B cell (primary cell): ENCODE data around the gene WHAMM. TPM values are rescaled to one million over a fixed set of nuclear protein-coding genes. Genes with fewer than 3 reads are reported as not detected.

ENCODE experiments used
- ATAC-seq: fragments of 200-7000 bp; cut with Tn5 transposase; one replicate; pipeline ENCODE4 v1.10.0; 2021; ENCODE audit warnings: low read depth, mild to moderate bottlenecking, moderate number of reproducible peaks, moderate library complexity
- CTCF ChIA-PET: fragments of 350-600 bp; sonication (Branson Sonifier 250); formaldehyde crosslinking; loops from one replicate; lab custom pipeline; 2021; ENCODE audit warnings: antibody characterized with exemption, inconsistent platforms; lab: Charles Lee
- POLR2A ChIA-PET: fragments of 350-600 bp; sonication (Branson Sonifier 250); formaldehyde crosslinking; loops from one replicate; lab custom pipeline; 2021; ENCODE audit warnings: antibody characterized with exemption; lab: Charles Lee
- DNase-seq: peaks from one replicate; pipeline ENCODE4 v3.0.0; 2013
- H2AFZ ChIP-seq: 2 replicates; pipeline ENCODE4 v1.6.1; 2012; ENCODE audit warnings: mild to moderate bottlenecking, low read depth, low read length; ENCODE audit not compliant: insufficient read depth, poor library complexity, severe bottlenecking
- H3K27ac ChIP-seq, 2 donors: 1 replicate in 1 of 2; 2 replicates in 1 of 2; pipeline ENCODE4 v1.5.1; 2012 to 2013; ENCODE audit warnings: low read length in 2 of 2, mild to moderate bottlenecking in 2 of 2, moderate library complexity in 1 of 2
- H3K27me3 ChIP-seq, 4 experiments: fragments of 200-600 bp in 1 of 4; sonication (generic) in 1 of 4; replicated peaks in 1 of 4; 1 replicate in 2 of 4; 2 replicates in 2 of 4; pipeline versions ENCODE4 v1.6.1 to v1.7.0; 2013 to 2016; ENCODE audit warnings: low read length in 3 of 4, mild to moderate bottlenecking in 2 of 4, mixed read lengths in 1 of 4, moderate library complexity in 1 of 4; ENCODE audit not compliant: insufficient read depth in 4 of 4, control insufficient read depth in 3 of 4; ENCODE audit errors: control extremely low read depth in 1 of 4
- H3K36me3 ChIP-seq, 2 experiments: replicated peaks in 1 of 2; 1 replicate in 1 of 2; 2 replicates in 1 of 2; pipeline versions ENCODE4 v1.6.1 to v1.7.1; 2013; ENCODE audit warnings: low read length in 1 of 2; ENCODE audit not compliant: insufficient read depth in 2 of 2, control insufficient read depth in 1 of 2; ENCODE audit errors: control extremely low read depth in 1 of 2, extremely low read depth in 1 of 2
- H3K4me1 ChIP-seq, 2 donors: fragments of 200-600 bp in 1 of 2; sonication (generic) in 1 of 2; 1 replicate in 1 of 2; 2 replicates in 1 of 2; pipeline versions ENCODE4 v1.5.1 to v1.6.1; 2013 to 2017; ENCODE audit warnings: low read length in 2 of 2; ENCODE audit not compliant: control insufficient read depth in 2 of 2, insufficient read depth in 2 of 2
- H3K4me2 ChIP-seq: replicated peaks from 2 replicates; pipeline ENCODE3; 2012; ENCODE audit warnings: mild to moderate bottlenecking, low read depth, low read length; ENCODE audit not compliant: poor library complexity, severe bottlenecking
- H3K4me3 ChIP-seq, 5 experiments: fragments of 200-600 bp in 1 of 5; sonication (generic) in 1 of 5; 1 replicate in 3 of 5; 2 replicates in 2 of 5; pipeline versions ENCODE4 v1.5.1 to v1.7.0; 2011 to 2016; ENCODE audit warnings: low read length in 4 of 5, mild to moderate bottlenecking in 4 of 5, low read depth in 2 of 5, control low read depth in 1 of 5, moderate library complexity in 1 of 5; ENCODE audit not compliant: insufficient read depth in 1 of 5; ENCODE audit errors: control extremely low read depth in 1 of 5, extremely low read depth in 1 of 5
- H3K79me2 ChIP-seq: fragments of 200-600 bp; sonication (generic); one replicate; pipeline ENCODE4 v1.6.0; 2016; ENCODE audit warnings: low read length; ENCODE audit not compliant: control insufficient read depth, insufficient read depth
- H3K9ac ChIP-seq: fragments of 200-600 bp; sonication (generic); 2 replicates; pipeline ENCODE4 v1.6.1; 2017; ENCODE audit warnings: mild to moderate bottlenecking, low read length, moderate library complexity
- H3K9me3 ChIP-seq, 3 donors: one replicate each; pipeline versions ENCODE4 v1.6.1 to v1.7.1; 2013; ENCODE audit warnings: low read length in 2 of 3; ENCODE audit not compliant: control insufficient read depth in 2 of 3, insufficient read depth in 1 of 3; ENCODE audit errors: control extremely low read depth in 1 of 3
- H4K20me1 ChIP-seq: 2 replicates; pipeline ENCODE4 v1.6.0; 2012; ENCODE audit warnings: mild to moderate bottlenecking, low read length; ENCODE audit not compliant: insufficient read depth, control insufficient read depth, poor library complexity, severe bottlenecking
- H3K27ac Mint-ChIP-seq: one replicate; pipeline ENCODE4 v1.8.0; 2021; ENCODE audit warnings: mixed read lengths
- H3K27me3 Mint-ChIP-seq: one replicate; pipeline ENCODE4 v1.8.0; 2021; ENCODE audit warnings: mixed read lengths
- H3K4me1 Mint-ChIP-seq: one replicate; pipeline ENCODE4 v1.8.0; 2021; ENCODE audit warnings: mixed read lengths
- H3K4me3 Mint-ChIP-seq: one replicate; pipeline ENCODE4 v1.8.0; 2021; ENCODE audit warnings: mixed read lengths
- H3K9me3 Mint-ChIP-seq: one replicate; pipeline ENCODE4 v1.8.0; 2022; ENCODE audit warnings: mixed read lengths; ENCODE audit not compliant: insufficient read depth
- EZH2 ChIP-seq: IDR thresholded peaks from 2 replicates; pipeline ENCODE4 v1.6.1; 2012; ENCODE audit warnings: borderline replicate concordance, low read depth, mild to moderate bottlenecking, moderate library complexity, low read length; ENCODE audit not compliant: insufficient read depth, poor library complexity, severe bottlenecking
- WGBS: methylation state at CpG from one replicate; pipeline ENCODE4 v1.1.5; 2013; ENCODE audit warnings: missing lambda C conversion rate; ENCODE audit not compliant: insufficient coverage; 5-methylcytosine and 5-hydroxymethylcytosine counted together
- intact Hi-C: fragments of 100-400 bp; cut with micrococcal nuclease; formaldehyde crosslinking; loops from one replicate; pipeline ENCODE4 v1.10.0; 2022
- polyA plus RNA-seq: library from polyadenylated mRNA; depleted of rRNA; stranded (reverse); fragments of >200 nt; gene quantifications from 2 replicates; pipeline ENCODE4 v1.2.3, GENCODE V29; 2012
- total RNA-seq, 2 donors: library from RNA; stranded (reverse); fragments of 120-200 nt in 1 of 2; gene quantifications; 1 replicate in 1 of 2; 2 replicates in 1 of 2; pipeline versions ENCODE4 v1.2.3 to v1.2.4, GENCODE V29; 2013 to 2022
- TF ChIP-seq, protein P1 (sequence below): fragments of 200-600 bp; IDR thresholded peaks from one replicate; pipeline ENCODE4 v1.8.0; 2022; ENCODE audit warnings: antibody characterized with exemption, mild to moderate bottlenecking

WHAMM gene
- total and polyA plus RNA-seq, 2 donors (not counting 1 experiment from before 2014, with no cell fraction given): 18.3 to 31.3 TPM

DNA sequence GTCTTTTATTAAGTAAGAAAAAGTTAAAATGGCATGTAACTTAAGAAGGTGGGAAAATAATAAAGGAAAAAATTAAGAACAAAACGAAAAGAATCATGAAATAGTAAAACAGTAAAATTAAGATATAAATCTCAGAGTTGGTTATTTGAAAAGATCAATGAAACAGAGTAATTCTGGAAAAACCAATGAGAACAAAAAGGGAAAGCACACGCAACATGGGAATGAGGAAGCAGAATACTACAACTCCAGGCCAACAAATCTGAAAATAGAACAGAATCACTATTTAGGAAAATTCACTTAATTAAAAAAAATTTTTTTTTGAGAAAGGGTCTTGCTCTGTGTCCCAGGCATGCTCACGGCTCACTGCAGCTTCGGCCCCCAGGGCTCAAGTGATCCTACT lies 30.7 kb downstream of the WHAMM start:
- H3K27ac Mint-ChIP-seq: no peak overlapping the region
- no peaks in the 10 kb centered on the region for H3K27me3 ChIP-seq

DNA sequence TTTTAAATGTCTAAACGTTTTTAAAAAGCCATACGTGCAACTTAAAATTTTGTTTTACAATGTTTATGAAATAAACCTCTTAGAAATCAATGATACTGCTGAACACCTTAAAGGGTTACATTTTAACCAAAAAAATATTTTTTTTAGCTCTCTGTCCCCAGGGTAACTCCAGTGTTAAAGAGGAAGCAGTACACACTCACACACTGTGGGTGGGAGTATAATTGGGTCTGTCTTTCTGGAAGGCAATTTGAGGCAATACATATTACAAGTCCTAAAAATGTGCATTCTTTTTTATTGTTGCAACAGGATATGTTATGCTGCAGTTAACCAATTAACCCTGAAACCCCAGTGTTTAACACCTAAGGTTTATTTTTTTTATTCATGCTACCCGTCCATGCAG lies 34.1 kb downstream of the WHAMM start:
- Mint-ChIP-seq H3K4me1 (peaks cover 31% of the 10 kb centered on the region), H3K27ac (peak overlapping the region; percentile 79), H3K4me3 (peak overlapping the region; percentile 60), H3K27me3 (no peaks in the 10 kb centered on the region), H3K9me3 (no peaks in the 10 kb centered on the region)
- H3K9me3 ChIP-seq: no peaks in the 10 kb centered on the region
- H3K27me3 ChIP-seq: no peaks in the 10 kb centered on the region
- no peak overlapping the region for H3K4me3 ChIP-seq
- H4K20me1 ChIP-seq: no peaks in the 10 kb centered on the region
- no peak for DNase-seq
- intact Hi-C loops: no loop called here
- H3K9ac ChIP-seq: no peak overlapping the region
- no peak overlapping the region for H3K27ac ChIP-seq
- peaks cover 14 to 16% of the 10 kb centered on the region in 2 donors for H3K4me1 ChIP-seq
- WGBS: 20% methylated on average over 1 of the region's 3 CpGs
- no peaks in the 10 kb centered on the region for H3K79me2 ChIP-seq
- POLR2A ChIA-PET: interaction anchor here (0.7 to 0.8 kb wide), 2 partner anchors 21 to 225 kb away, joined by 3 to 7 read pairs; no protein-coding TSS in a partner anchor
- TF ChIP-seq, protein P1, sequence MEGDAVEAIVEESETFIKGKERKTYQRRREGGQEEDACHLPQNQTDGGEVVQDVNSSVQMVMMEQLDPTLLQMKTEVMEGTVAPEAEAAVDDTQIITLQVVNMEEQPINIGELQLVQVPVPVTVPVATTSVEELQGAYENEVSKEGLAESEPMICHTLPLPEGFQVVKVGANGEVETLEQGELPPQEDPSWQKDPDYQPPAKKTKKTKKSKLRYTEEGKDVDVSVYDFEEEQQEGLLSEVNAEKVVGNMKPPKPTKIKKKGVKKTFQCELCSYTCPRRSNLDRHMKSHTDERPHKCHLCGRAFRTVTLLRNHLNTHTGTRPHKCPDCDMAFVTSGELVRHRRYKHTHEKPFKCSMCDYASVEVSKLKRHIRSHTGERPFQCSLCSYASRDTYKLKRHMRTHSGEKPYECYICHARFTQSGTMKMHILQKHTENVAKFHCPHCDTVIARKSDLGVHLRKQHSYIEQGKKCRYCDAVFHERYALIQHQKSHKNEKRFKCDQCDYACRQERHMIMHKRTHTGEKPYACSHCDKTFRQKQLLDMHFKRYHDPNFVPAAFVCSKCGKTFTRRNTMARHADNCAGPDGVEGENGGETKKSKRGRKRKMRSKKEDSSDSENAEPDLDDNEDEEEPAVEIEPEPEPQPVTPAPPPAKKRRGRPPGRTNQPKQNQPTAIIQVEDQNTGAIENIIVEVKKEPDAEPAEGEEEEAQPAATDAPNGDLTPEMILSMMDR: no peak
- TF ChIP-seq EZH2: no peak
- ATAC-seq: no peak
- no peak overlapping the region for H2AFZ ChIP-seq
- H3K36me3 ChIP-seq: no peaks in the 10 kb centered on the region
- H3K4me2 ChIP-seq: peak overlapping the region; percentile 76
- CTCF ChIA-PET: interaction anchor here (0.7 to 1.4 kb wide), 3 partner anchors 142 to 156 kb away, joined by 3 to 4 read pairs (median 4); no protein-coding TSS in a partner anchor

More for the DNA sequence above, 30.7 kb downstream of the WHAMM start:
- TF ChIP-seq, protein P1: no peak
- no peak for TF ChIP-seq EZH2
- DNase-seq: no peak
- peaks cover 0 to 28% of the 10 kb centered on the region in 2 experiments for H3K36me3 ChIP-seq
- H3K79me2 ChIP-seq: no peaks in the 10 kb centered on the region
- H3K4me1 Mint-ChIP-seq: peaks cover 19% of the 10 kb centered on the region
- WGBS: 100% methylated on average over 2 of the region's 4 CpGs
- intact Hi-C loops: no loop called here
- no peak for ATAC-seq
- no peaks in the 10 kb centered on the region for H4K20me1 ChIP-seq
- ChIA-PET CTCF (no interaction called here), POLR2A (no interaction called here)
- no peak overlapping the region for H3K9ac ChIP-seq
- H3K27ac ChIP-seq: no peak overlapping the region
- no peaks in the 10 kb centered on the region for H3K27me3 Mint-ChIP-seq
- H3K4me2 ChIP-seq: no peak overlapping the region
- no peak overlapping the region for H3K4me3 Mint-ChIP-seq
- no peak overlapping the region for H2AFZ ChIP-seq
- peaks cover 10 to 12% of the 10 kb centered on the region in 2 donors for H3K4me1 ChIP-seq
- no peaks in the 10 kb centered on the region for H3K9me3 Mint-ChIP-seq
- H3K4me3 ChIP-seq: no peak overlapping the region
- no peaks in the 10 kb centered on the region for H3K9me3 ChIP-seq
